ENCODE results near the gene FBXO31. TPM values are rescaled to one million over a fixed set of nuclear protein-coding genes. Genes with fewer than 3 reads are reported as not detected.

The FBXO31 gene
- total and polyA plus RNA-seq, 5 experiments from 2014 or later, result 15.4 to 52.7 (median 36.4) TPM

- Mint-ChIP-seq H3K4me3 (peak overlapping the region; percentile 93 to 99 (median 97)), H3K27me3 (peaks cover 0 to 3% (median 0%) of the 10 kb centered on the region in 5 donors), H3K9me3 (no peaks in the 10 kb centered on the region), H3K4me1 (peaks cover 5 to 21% (median 18%) of the 10 kb centered on the region in 4 donors), H3K36me3 (no peaks in the 10 kb centered on the region), H3K27ac (peak overlapping the region; percentile 82 to 99 (median 96))
- POLR2A ChIA-PET, result interaction anchor here (1.0 to 2.6 kb wide), 7 partner anchors 16 to 319 kb away, joined by 4 to 34 read pairs (median 9); partner anchors contain the start of gene FBXO31
- DNase-seq (no peak), ATAC-seq (no peak)
Observed at GRCh38 chr16:87316450-87316922, 67.1 kb downstream of the FBXO31 start.

- ATAC-seq (no peak), DNase-seq (peak in 1 of 10 donors; percentile 44)
- no peak overlapping the region for H3K4me3 Mint-ChIP-seq
- H3K27ac Mint-ChIP-seq, result peak overlapping the region in 2 of 10 donors; percentile 24 to 59
- POLR2A ChIA-PET, result interaction anchor here (1.3 kb wide), 1 partner anchor 68 kb away, joined by 4 read pairs; the partner anchor contains the start of gene FBXO31
- H3K9me3 Mint-ChIP-seq, result no peaks in the 10 kb centered on the region
- H3K27me3 Mint-ChIP-seq, result peaks cover 0 to 3% (median 0%) of the 10 kb centered on the region in 5 donors
- H3K4me1 Mint-ChIP-seq, result peaks cover 5 to 21% (median 18%) of the 10 kb centered on the region in 4 donors
- H3K36me3 Mint-ChIP-seq, result no peaks in the 10 kb centered on the region
Observed at GRCh38 chr16:87314990-87315420, 68.6 kb downstream of the FBXO31 start.

GRCh38 chr16:87312008-87312407 is 71.6 kb downstream of the FBXO31 start:
- peaks cover 0 to 3% (median 3%) of the 10 kb centered on the region in 3 donors for H3K36me3 Mint-ChIP-seq

GRCh38 chr16:87311387-87311786 is 72.2 kb downstream of the FBXO31 start:
- H3K36me3 Mint-ChIP-seq, result peaks cover 0 to 3% (median 3%) of the 10 kb centered on the region in 3 donors
- peaks cover 0 to 5% (median 4%) of the 10 kb centered on the region in 9 donors for H3K9me3 Mint-ChIP-seq
- no peak for ATAC-seq
- H3K27ac Mint-ChIP-seq, result no peak overlapping the region
- DNase-seq, result no peak
- POLR2A ChIA-PET, result no interaction called here
- no peaks in the 10 kb centered on the region for H3K27me3 Mint-ChIP-seq
- no peak overlapping the region for H3K4me3 Mint-ChIP-seq
- no peaks in the 10 kb centered on the region for H3K4me1 Mint-ChIP-seq

More at GRCh38 chr16:87312008-87312407, 71.6 kb downstream of the FBXO31 start:
- ATAC-seq (no peak), DNase-seq (no peak)
- Mint-ChIP-seq H3K4me3 (no peak overlapping the region), H3K4me1 (peaks cover 0 to 3% (median 2%) of the 10 kb centered on the region in 4 donors), H3K27ac (no peak overlapping the region), H3K9me3 (peaks cover 0 to 5% (median 4%) of the 10 kb centered on the region in 9 donors), H3K27me3 (peaks cover 0 to under 1% (median 0%) of the 10 kb centered on the region in 5 donors)
- POLR2A ChIA-PET, result no interaction called here

- Mint-ChIP-seq H3K4me3 (no peak overlapping the region), H3K36me3 (peaks cover 0 to 3% (median 3%) of the 10 kb centered on the region in 3 donors), H3K27me3 (no peaks in the 10 kb centered on the region), H3K9me3 (peaks cover 0 to 5% (median 4%) of the 10 kb centered on the region in 9 donors), H3K4me1 (no peaks in the 10 kb centered on the region), H3K27ac (no peak overlapping the region)
- POLR2A ChIA-PET, result no interaction called here
- DNase-seq (no peak), ATAC-seq (no peak)
Observed at GRCh38 chr16:87310610-87311009, 73.0 kb downstream of the FBXO31 start.

- no peaks in the 10 kb centered on the region for H3K27me3 Mint-ChIP-seq
- peak overlapping the region in 1 of 10 donors; percentile 45 for H3K27ac Mint-ChIP-seq
- no peak for DNase-seq
- POLR2A ChIA-PET, result no interaction called here
- no peak for ATAC-seq
- H3K4me1 Mint-ChIP-seq, result peaks cover 0 to under 1% (median 0%) of the 10 kb centered on the region in 4 donors
- H3K9me3 Mint-ChIP-seq, result peaks cover 0 to 5% (median 4%) of the 10 kb centered on the region in 9 donors
- H3K36me3 Mint-ChIP-seq, result peaks cover 0 to 3% (median 3%) of the 10 kb centered on the region in 3 donors
- no peak overlapping the region for H3K4me3 Mint-ChIP-seq
Observed at GRCh38 chr16:87309620-87310525, 73.7 kb downstream of the FBXO31 start.

- DNase-seq (no peak), ATAC-seq (no peak)
- H3K27ac Mint-ChIP-seq, result no peak overlapping the region
- peaks cover 0 to 3% (median 3%) of the 10 kb centered on the region in 3 donors for H3K36me3 Mint-ChIP-seq
- H3K4me3 Mint-ChIP-seq, result no peak overlapping the region
- POLR2A ChIA-PET, result no interaction called here
- H3K9me3 Mint-ChIP-seq, result peaks cover 0 to 5% (median 4%) of the 10 kb centered on the region in 9 donors
- H3K27me3 Mint-ChIP-seq, result no peaks in the 10 kb centered on the region
- peaks cover 0 to 2% (median 0%) of the 10 kb centered on the region in 4 donors for H3K4me1 Mint-ChIP-seq
Observed at GRCh38 chr16:87308826-87309225, 74.8 kb downstream of the FBXO31 start.

GRCh38 chr16:87306516-87306915 is 77.1 kb downstream of the FBXO31 start:
- Mint-ChIP-seq H3K4me3 (no peak overlapping the region), H3K27me3 (no peaks in the 10 kb centered on the region), H3K27ac (no peak overlapping the region), H3K9me3 (peaks cover 0 to 5% (median 4%) of the 10 kb centered on the region in 9 donors), H3K36me3 (peaks cover 0 to 3% (median 3%) of the 10 kb centered on the region in 3 donors), H3K4me1 (peaks cover 0 to 6% (median 3%) of the 10 kb centered on the region in 4 donors)
- POLR2A ChIA-PET, result no interaction called here
- ATAC-seq (no peak), DNase-seq (no peak)

GRCh38 chr16:87305505-87306391 is 77.8 kb downstream of the FBXO31 start:
- DNase-seq (no peak), ATAC-seq (no peak)
- no peaks in the 10 kb centered on the region for H3K27me3 Mint-ChIP-seq
- H3K4me1 Mint-ChIP-seq, result peaks cover 0 to 6% (median 3%) of the 10 kb centered on the region in 4 donors
- no peak overlapping the region for H3K4me3 Mint-ChIP-seq
- H3K36me3 Mint-ChIP-seq, result peaks cover under 1 to 4% (median 3%) of the 10 kb centered on the region in 3 donors
- POLR2A ChIA-PET, result no interaction called here
- peaks cover 0 to 5% (median 4%) of the 10 kb centered on the region in 9 donors for H3K9me3 Mint-ChIP-seq
- no peak overlapping the region for H3K27ac Mint-ChIP-seq

- Mint-ChIP-seq H3K27ac (no peak overlapping the region), H3K36me3 (peaks cover 3 to 8% (median 3%) of the 10 kb centered on the region in 3 donors), H3K9me3 (peaks cover 0 to 5% (median 4%) of the 10 kb centered on the region in 9 donors), H3K4me3 (peak overlapping the region in 1 of 10 donors; percentile 2), H3K4me1 (peaks cover 0 to 6% (median 3%) of the 10 kb centered on the region in 4 donors), H3K27me3 (no peaks in the 10 kb centered on the region)
- POLR2A ChIA-PET, result no interaction called here
- ATAC-seq, result no peak
- DNase-seq, result no peak
Observed at GRCh38 chr16:87304951-87305350, 78.6 kb downstream of the FBXO31 start.

GRCh38 chr16:87303962-87304521 is 79.5 kb downstream of the FBXO31 start:
- POLR2A ChIA-PET, result no interaction called here
- H3K36me3 Mint-ChIP-seq, result peaks cover 3 to 8% (median 3%) of the 10 kb centered on the region in 3 donors
- H3K27me3 Mint-ChIP-seq, result no peaks in the 10 kb centered on the region
- DNase-seq (no peak), ATAC-seq (no peak)
- H3K9me3 Mint-ChIP-seq, result peaks cover 0 to 5% (median 4%) of the 10 kb centered on the region in 9 donors
- H3K4me3 Mint-ChIP-seq, result no peak overlapping the region
- no peak overlapping the region for H3K27ac Mint-ChIP-seq
- peaks cover 0 to 6% (median 3%) of the 10 kb centered on the region in 4 donors for H3K4me1 Mint-ChIP-seq

GRCh38 chr16:87303431-87303930 is 80.1 kb downstream of the FBXO31 start:
- H3K27ac Mint-ChIP-seq, result peak overlapping the region in 2 of 10 donors; percentile 33

More at GRCh38 chr16:87303431-87303930, 80.1 kb downstream of the FBXO31 start:
- H3K36me3 Mint-ChIP-seq, result peaks cover 0 to 5% (median 3%) of the 10 kb centered on the region in 3 donors
- H3K4me3 Mint-ChIP-seq, result no peak overlapping the region
- no peaks in the 10 kb centered on the region for H3K27me3 Mint-ChIP-seq
- H3K4me1 Mint-ChIP-seq, result peaks cover under 1 to 6% (median 3%) of the 10 kb centered on the region in 4 donors
- H3K9me3 Mint-ChIP-seq, result peaks cover 0 to under 1% (median 0%) of the 10 kb centered on the region in 9 donors
- no peak for DNase-seq
- POLR2A ChIA-PET, result no interaction called here
- no peak for ATAC-seq
